AG09309 (cell line): ENCODE measurements around the gene STOML2.

Source experiments
- DNase-seq: peaks from one replicate; pipeline ENCODE4 v3.0.0-alpha.2; 2010; ENCODE audit warnings: low read depth
- H3K4me3 ChIP-seq: 2 replicates; pipeline ENCODE4 v1.5.1; 2011; ENCODE audit warnings: mild to moderate bottlenecking, low read depth, low read length, moderate library complexity; ENCODE audit not compliant: control insufficient read depth
- CTCF ChIP-seq: IDR thresholded peaks from 2 replicates; pipeline ENCODE4 v1.5.1; 2011; ENCODE audit warnings: mild to moderate bottlenecking, low read depth, low read length, inconsistent platforms; ENCODE audit not compliant: insufficient read depth, control insufficient read depth; ENCODE audit errors: missing control alignments

The STOML2 gene

GRCh38 chr9:35116898-35117551 lies 14.1 kb upstream of the STOML2 start:
- peak; percentile 95 for TF ChIP-seq CTCF
- DNase-seq = peak; percentile 86

GRCh38 chr9:35116539-35116897 lies 13.6 kb upstream of the STOML2 start:
- no peak for TF ChIP-seq CTCF
- DNase-seq = no peak
- H3K4me3 ChIP-seq = peak overlapping the region; percentile 71

More at GRCh38 chr9:35116898-35117551, 14.1 kb upstream of the STOML2 start:
- peak overlapping the region; percentile 71 for H3K4me3 ChIP-seq

- peak within 1 kb of the TSS; percentile 71 for H3K4me3 ChIP-seq
- no peak for TF ChIP-seq CTCF
- peak; percentile 78 for DNase-seq
Observed at GRCh38 chr9:35115680-35116538, 13.0 kb upstream of the STOML2 start, which contains the start of gene ATOSB. Gene ATOSB, minus strand, starts transcription at chr9:35115862. Its CDS starts 7,588 bp downstream, at chr9:35108274.

GRCh38 chr9:35114840-35115628 lies 12.1 kb upstream of the STOML2 start:
- DNase-seq = no peak
- TF ChIP-seq CTCF = no peak
- H3K4me3 ChIP-seq = peak overlapping the region; percentile 71

- no peak for TF ChIP-seq CTCF
- peak overlapping the region; percentile 71 for H3K4me3 ChIP-seq
- DNase-seq = peak; percentile 86
Observed at GRCh38 chr9:35114113-35114839, 11.3 kb upstream of the STOML2 start.

- no peak for DNase-seq
Observed at GRCh38 chr9:35112257-35113020, 9.5 kb upstream of the STOML2 start.

More at GRCh38 chr9:35112257-35113020, 9.5 kb upstream of the STOML2 start:
- peak overlapping the region; percentile 42; the same call in 1 of the 2 replicates for H3K4me3 ChIP-seq
- TF ChIP-seq CTCF = no peak
